ENCODE measurements around the gene CDH1.
"Not testable (repeated sequence)": the region's sequence is repeated elsewhere in the genome, so short reads cannot be mapped to it uniquely, and the experiment has no call there.

Gene CDH1

GRCh38 chr16:68835970-68836369 is 98.9 kb downstream of the CDH1 start:
- TF ChIP-seq, protein P1, sequence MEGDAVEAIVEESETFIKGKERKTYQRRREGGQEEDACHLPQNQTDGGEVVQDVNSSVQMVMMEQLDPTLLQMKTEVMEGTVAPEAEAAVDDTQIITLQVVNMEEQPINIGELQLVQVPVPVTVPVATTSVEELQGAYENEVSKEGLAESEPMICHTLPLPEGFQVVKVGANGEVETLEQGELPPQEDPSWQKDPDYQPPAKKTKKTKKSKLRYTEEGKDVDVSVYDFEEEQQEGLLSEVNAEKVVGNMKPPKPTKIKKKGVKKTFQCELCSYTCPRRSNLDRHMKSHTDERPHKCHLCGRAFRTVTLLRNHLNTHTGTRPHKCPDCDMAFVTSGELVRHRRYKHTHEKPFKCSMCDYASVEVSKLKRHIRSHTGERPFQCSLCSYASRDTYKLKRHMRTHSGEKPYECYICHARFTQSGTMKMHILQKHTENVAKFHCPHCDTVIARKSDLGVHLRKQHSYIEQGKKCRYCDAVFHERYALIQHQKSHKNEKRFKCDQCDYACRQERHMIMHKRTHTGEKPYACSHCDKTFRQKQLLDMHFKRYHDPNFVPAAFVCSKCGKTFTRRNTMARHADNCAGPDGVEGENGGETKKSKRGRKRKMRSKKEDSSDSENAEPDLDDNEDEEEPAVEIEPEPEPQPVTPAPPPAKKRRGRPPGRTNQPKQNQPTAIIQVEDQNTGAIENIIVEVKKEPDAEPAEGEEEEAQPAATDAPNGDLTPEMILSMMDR (IDR thresholded peaks at IDR 0.05; ENCODE audit: extremely low read depth, missing control alignments), result no peak
- DNase-seq (ENCODE audit: low spot score), result no peak

DNA sequence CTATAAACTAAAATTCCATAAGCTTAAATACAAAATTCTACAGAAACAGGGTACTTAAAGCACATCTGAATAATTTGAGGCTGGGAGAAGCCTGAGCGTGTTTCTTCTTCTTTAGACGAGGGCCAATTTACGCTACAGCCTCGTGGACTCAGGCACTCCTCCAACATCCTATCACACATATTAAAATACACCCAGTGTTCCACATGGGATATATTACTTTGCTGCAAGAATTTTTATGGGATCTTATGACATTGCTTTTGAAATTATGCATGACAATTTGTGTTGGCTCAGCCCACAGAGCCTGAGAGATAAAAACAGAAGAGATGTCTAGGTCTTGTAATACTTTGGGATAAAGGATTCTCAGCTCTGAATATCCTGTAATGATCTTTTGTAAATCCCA is 102.7 kb downstream of the CDH1 start:
- no peak for DNase-seq (ENCODE audit: low spot score)
- TF ChIP-seq, protein P1 (IDR thresholded peaks at IDR 0.05; ENCODE audit: extremely low read depth, missing control alignments), result no peak

- not testable (repeated sequence) for DNase-seq (ENCODE audit: low spot score)
Measured at GRCh38 chr16:68842964-68843481, 105.9 kb downstream of the CDH1 start.

- TF ChIP-seq, protein P1 (IDR thresholded peaks at IDR 0.05; ENCODE audit: extremely low read depth, missing control alignments), result no peak
- DNase-seq (ENCODE audit: low spot score), result peak; percentile 89
Measured at GRCh38 chr16:68843482-68844210, 106.6 kb downstream of the CDH1 start, which contains the start of gene TANGO6. TSS of gene TANGO6 (plus strand) at chr16:68843531. CDS start at chr16:68843618, 87 bp downstream.

GRCh38 chr16:68844211-68844564 is 107.1 kb downstream of the CDH1 start:
- TF ChIP-seq, protein P1 (IDR thresholded peaks at IDR 0.05; ENCODE audit: extremely low read depth, missing control alignments), result no peak

GRCh38 chr16:68848786-68849185 is 111.7 kb downstream of the CDH1 start:
- DNase-seq (ENCODE audit: low spot score), result no peak

More at GRCh38 chr16:68844211-68844564, 107.1 kb downstream of the CDH1 start:
- DNase-seq (ENCODE audit: low spot score), result peak; percentile 27

GRCh38 chr16:68850481-68850880 is 113.4 kb downstream of the CDH1 start:
- TF ChIP-seq, protein P1 (IDR thresholded peaks at IDR 0.05; ENCODE audit: extremely low read depth, missing control alignments), result no peak
- DNase-seq (ENCODE audit: low spot score), result no peak

More at GRCh38 chr16:68848786-68849185, 111.7 kb downstream of the CDH1 start:
- TF ChIP-seq, protein P1 (IDR thresholded peaks at IDR 0.05; ENCODE audit: extremely low read depth, missing control alignments), result no peak

DNA sequence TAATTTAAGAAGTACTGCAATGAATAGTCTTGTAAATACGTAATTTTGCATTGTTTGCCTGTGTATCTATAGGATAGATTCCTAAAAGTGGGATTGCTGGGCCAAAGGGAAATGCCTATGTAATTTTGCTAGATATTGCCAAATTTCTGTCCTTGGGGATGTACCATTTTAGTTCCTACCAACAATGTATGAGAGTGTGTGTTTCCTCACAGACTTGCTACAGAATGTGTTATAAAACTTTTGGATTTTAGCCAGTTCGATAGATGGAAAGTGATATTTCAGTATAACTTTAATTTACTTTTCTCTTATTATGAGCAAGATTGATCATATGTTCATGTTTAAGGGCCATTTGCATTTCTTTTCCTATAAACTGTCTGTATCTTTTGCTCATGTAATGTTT is 114.5 kb downstream of the CDH1 start:
- DNase-seq (ENCODE audit: low spot score), result no peak
- TF ChIP-seq, protein P1 (IDR thresholded peaks at IDR 0.05; ENCODE audit: extremely low read depth, missing control alignments), result no peak

Data from GM20000 (cell line).